ENCODE measurements around the gene CFI.
A peak's percentile ranks its signal among the peaks of the same experiment; 100 is the strongest.

Gene CFI

DNA sequence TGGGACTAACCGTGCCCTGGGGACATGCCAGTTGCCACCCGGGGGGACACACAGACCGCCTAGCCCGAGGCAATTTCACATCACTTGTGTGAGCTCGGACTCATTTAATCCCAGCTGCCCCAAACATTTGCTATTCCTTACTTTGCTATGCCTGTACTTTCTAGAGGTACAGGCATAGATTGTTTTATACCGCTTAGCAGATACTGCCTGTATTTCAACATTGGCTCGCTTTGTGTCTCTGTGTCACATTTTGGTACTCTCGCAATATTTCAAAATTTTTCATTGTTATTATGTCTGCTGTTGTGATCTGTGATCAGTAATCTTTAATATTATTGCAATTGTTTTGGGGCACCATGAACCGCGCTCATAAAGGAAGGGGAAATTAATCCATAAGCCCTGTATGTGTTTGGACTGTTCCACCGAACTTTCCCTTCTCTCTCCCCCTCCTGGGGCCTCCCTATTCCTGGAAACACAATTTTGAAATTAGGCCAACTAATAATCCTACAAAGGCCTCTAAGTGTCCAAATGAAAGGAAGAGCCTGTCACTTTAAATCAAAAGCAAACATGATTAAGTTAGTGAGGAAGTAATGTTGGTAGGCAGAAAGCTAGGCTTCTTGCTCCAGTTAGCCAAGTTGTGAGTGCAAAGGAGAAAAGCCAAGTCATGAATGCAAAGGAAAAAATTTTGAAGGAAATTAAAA lies 98.0 kb downstream of the CFI start:
- H3K9ac ChIP-seq = peak overlapping the region; percentile 68; the same call in 1 of the 2 replicates
- H3K79me2 ChIP-seq (ENCODE audit: insufficient read depth, low read depth) = peaks cover 34% of the 10 kb centered on the region
- H3K4me1 ChIP-seq (ENCODE audit: low read depth, poor library complexity, severe bottlenecking) = peaks cover 80% of the 10 kb centered on the region
- TF ChIP-seq, protein P1, sequence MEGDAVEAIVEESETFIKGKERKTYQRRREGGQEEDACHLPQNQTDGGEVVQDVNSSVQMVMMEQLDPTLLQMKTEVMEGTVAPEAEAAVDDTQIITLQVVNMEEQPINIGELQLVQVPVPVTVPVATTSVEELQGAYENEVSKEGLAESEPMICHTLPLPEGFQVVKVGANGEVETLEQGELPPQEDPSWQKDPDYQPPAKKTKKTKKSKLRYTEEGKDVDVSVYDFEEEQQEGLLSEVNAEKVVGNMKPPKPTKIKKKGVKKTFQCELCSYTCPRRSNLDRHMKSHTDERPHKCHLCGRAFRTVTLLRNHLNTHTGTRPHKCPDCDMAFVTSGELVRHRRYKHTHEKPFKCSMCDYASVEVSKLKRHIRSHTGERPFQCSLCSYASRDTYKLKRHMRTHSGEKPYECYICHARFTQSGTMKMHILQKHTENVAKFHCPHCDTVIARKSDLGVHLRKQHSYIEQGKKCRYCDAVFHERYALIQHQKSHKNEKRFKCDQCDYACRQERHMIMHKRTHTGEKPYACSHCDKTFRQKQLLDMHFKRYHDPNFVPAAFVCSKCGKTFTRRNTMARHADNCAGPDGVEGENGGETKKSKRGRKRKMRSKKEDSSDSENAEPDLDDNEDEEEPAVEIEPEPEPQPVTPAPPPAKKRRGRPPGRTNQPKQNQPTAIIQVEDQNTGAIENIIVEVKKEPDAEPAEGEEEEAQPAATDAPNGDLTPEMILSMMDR (conservative IDR thresholded peaks at IDR 0.05; ENCODE audit: low read depth, low read length) = no peak
- peak overlapping the region; percentile 89 for H3K27ac ChIP-seq
- peak overlapping the region; percentile 75 for H2AFZ ChIP-seq (ENCODE audit: low read depth)
- peaks cover 3% of the 10 kb centered on the region; the same call in 1 of the 2 replicates for H3K36me3 ChIP-seq (ENCODE audit: insufficient read depth)
- H3K27me3 ChIP-seq (ENCODE audit: insufficient read depth, low read depth) = no peaks in the 10 kb centered on the region
- H4K20me1 ChIP-seq (ENCODE audit: insufficient read depth) = no peaks in the 10 kb centered on the region
- no peak overlapping the region for H3K4me3 ChIP-seq (IDR thresholded peaks at IDR 0.05; ENCODE audit: insufficient read depth, low read depth, low read length)
- H3K4me2 ChIP-seq = peak overlapping the region; percentile 77

DNA sequence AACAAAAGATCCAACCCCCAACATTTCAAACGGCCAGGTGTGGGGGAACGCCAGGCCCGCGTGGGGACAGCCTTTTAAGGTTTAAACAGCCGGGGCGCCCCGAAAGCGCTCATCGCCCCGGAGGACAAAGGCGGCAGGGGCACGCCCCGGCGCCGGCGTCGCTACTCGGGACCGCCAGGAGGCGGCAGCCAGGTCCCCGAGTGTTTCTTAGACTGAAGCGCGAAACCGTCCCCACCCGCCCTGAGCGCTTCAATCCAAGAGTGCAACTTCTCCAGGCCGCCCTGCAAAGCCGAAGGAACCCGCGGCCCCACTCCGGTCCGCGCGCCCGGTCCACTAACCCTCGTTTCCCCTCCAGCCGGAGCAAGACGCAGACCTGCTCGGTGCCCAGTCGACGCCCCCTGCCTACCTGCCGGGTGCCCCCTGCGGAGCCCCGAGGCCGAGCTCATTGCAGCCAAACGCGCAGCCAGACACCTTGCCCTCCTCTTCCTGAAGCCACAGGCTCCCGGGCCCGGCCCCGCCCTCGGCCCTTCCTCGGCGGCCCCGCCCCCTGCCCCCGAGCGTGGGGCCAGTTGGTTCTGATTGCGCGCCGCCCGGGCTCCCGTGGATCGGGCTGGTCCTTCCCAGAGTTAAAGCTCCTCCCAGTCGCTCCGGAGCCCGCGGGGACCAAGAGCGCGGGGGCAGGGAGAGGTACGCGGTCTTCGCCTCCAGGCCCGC lies 98.7 kb downstream of the CFI start, which contains the start of gene CASP6:
TSS of gene CASP6 (minus strand) at position 496 of the 714 bp plus-strand sequence. CDS start at position 446, 50 bp downstream.
- peaks cover 3% of the 10 kb centered on the region; the same call in 1 of the 2 replicates for H3K36me3 ChIP-seq (ENCODE audit: insufficient read depth)
- peak within 1 kb of the TSS; percentile 99 for H3K4me2 ChIP-seq
- peak within 1 kb of the TSS; percentile 89 for H3K27ac ChIP-seq
- H2AFZ ChIP-seq (ENCODE audit: low read depth) = peak within 1 kb of the TSS; percentile 75
- H3K4me1 ChIP-seq (ENCODE audit: low read depth, poor library complexity, severe bottlenecking) = peaks cover 79% of the 10 kb centered on the region
- TF ChIP-seq, protein P1 (conservative IDR thresholded peaks at IDR 0.05; ENCODE audit: low read depth, low read length) = peak; percentile 57; the same call in 1 of the 2 replicates
- H3K79me2 ChIP-seq (ENCODE audit: insufficient read depth, low read depth) = peaks cover 34% of the 10 kb centered on the region
- H4K20me1 ChIP-seq (ENCODE audit: insufficient read depth) = no peaks in the 10 kb centered on the region
- H3K9ac ChIP-seq = peak within 1 kb of the TSS; percentile 68
- no peaks in the 10 kb centered on the region for H3K27me3 ChIP-seq (ENCODE audit: insufficient read depth, low read depth)
- H3K4me3 ChIP-seq (IDR thresholded peaks at IDR 0.05; ENCODE audit: insufficient read depth, low read depth, low read length) = peak within 1 kb of the TSS; percentile 51

DNA sequence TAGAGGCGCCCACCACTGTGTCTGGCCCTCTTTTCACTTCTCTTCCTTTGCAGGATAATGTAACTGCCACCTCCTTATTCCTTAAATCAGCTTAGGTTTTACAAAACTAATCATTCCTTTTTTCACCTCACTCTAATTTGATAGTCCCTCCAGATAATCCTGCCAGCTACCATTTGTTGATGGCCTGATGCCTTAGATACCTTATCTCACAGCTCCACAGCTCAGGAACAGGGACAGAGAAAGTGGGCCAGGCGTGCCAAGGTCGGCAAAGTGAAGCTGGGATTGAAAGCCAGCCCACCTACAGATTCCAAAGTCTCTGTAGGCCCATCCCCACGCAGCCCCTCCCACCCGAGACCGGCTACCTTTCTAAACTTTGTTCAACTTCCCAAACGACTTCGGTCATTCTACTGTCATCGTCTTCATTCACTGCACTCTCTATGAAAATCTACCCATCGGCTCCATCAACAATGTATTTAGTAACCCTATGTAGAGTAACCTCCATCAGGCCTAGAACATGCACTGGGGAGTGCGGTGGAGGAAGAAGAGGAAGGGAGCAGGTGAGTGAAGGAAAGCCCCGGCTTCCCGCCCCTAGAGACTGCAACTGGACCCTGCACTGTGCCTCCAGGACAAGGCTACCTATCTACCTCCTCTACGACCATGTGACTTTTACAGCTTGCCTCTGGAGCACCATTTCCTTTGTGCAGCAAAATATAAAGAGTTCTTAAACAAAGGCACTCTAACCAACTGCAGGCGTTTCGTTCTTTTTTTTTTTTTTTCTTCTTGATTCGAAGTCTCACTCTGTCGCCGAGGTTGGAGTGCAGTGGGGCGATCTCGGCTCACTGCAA lies 100.0 kb downstream of the CFI start:
- peak overlapping the region; percentile 99 for H3K4me2 ChIP-seq
- peak overlapping the region; percentile 51 for H3K4me3 ChIP-seq (IDR thresholded peaks at IDR 0.05; ENCODE audit: insufficient read depth, low read depth, low read length)
- H3K79me2 ChIP-seq (ENCODE audit: insufficient read depth, low read depth) = peaks cover 34% of the 10 kb centered on the region
- H3K9ac ChIP-seq = peak overlapping the region; percentile 68
- H2AFZ ChIP-seq (ENCODE audit: low read depth) = peak overlapping the region; percentile 75
- H3K27me3 ChIP-seq (ENCODE audit: insufficient read depth, low read depth) = no peaks in the 10 kb centered on the region
- TF ChIP-seq, protein P1 (conservative IDR thresholded peaks at IDR 0.05; ENCODE audit: low read depth, low read length) = no peak
- peaks cover 66% of the 10 kb centered on the region for H3K4me1 ChIP-seq (ENCODE audit: low read depth, poor library complexity, severe bottlenecking)
- no peaks in the 10 kb centered on the region for H4K20me1 ChIP-seq (ENCODE audit: insufficient read depth)
- H3K36me3 ChIP-seq (ENCODE audit: insufficient read depth) = peaks cover 3% of the 10 kb centered on the region; the same call in 1 of the 2 replicates
- peak overlapping the region; percentile 89 for H3K27ac ChIP-seq

DNA sequence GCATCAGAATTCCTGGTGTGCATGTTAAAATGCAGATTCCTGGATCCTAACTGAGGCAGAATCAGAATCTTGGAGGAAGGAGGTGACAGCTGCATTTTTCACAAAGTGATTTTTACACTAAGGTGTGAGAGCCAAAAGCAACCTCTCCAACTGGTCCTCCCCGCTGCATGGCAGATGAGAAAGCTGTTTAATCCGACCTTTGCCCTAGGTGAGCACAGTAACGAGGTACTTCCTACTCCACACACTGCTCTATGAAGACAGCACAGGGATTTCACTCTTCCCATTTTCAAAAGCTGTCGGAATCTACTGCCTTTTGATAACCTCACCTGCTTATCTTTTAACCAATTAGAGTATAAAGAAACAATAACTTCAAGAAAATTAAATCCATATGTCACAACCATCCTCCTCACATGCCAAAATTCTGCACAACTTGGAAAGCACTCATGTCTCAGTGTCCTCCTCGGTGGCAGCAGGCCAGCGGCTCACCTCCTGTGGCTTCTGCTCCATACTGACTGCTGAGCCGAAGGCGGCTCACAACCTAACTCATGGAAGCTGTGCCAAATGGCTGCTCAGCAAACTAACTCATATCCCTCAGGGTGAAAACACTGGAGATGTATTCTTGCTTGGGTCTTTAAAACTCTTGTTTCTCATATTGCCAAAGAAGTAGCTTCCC lies 102.1 kb downstream of the CFI start:
- no peak overlapping the region for H3K9ac ChIP-seq
- no peak overlapping the region for H2AFZ ChIP-seq (ENCODE audit: low read depth)
- TF ChIP-seq, protein P1 (conservative IDR thresholded peaks at IDR 0.05; ENCODE audit: low read depth, low read length) = no peak
- no peaks in the 10 kb centered on the region for H3K27me3 ChIP-seq (ENCODE audit: insufficient read depth, low read depth)
- H3K27ac ChIP-seq = no peak overlapping the region
- H3K4me3 ChIP-seq (IDR thresholded peaks at IDR 0.05; ENCODE audit: insufficient read depth, low read depth, low read length) = no peak overlapping the region
- peaks cover 58% of the 10 kb centered on the region for H3K4me1 ChIP-seq (ENCODE audit: low read depth, poor library complexity, severe bottlenecking)
- H4K20me1 ChIP-seq (ENCODE audit: insufficient read depth) = no peaks in the 10 kb centered on the region
- peaks cover 3% of the 10 kb centered on the region; the same call in 1 of the 2 replicates for H3K36me3 ChIP-seq (ENCODE audit: insufficient read depth)
- H3K79me2 ChIP-seq (ENCODE audit: insufficient read depth, low read depth) = peaks cover 34% of the 10 kb centered on the region
- no peak overlapping the region for H3K4me2 ChIP-seq

All from KMS-11 (cell line).